Osteoblast (primary cell): ENCODE results near the gene FRMD5. TPM values are rescaled to one million over a fixed set of nuclear protein-coding genes. Genes with fewer than 3 reads are reported as not detected.

ENCODE experiments used
- DNase-seq: peaks from one replicate; pipeline ENCODE4 v3.0.0; 2011; ENCODE audit warnings: low spot score, mixed read lengths; ENCODE audit not compliant: insufficient read length; ENCODE audit errors: missing footprints
- H2AFZ ChIP-seq: 2 replicates; pipeline ENCODE4 v1.6.0; 2011; ENCODE audit warnings: mild to moderate bottlenecking, low read length
- H3K27ac ChIP-seq: 2 replicates; pipeline ENCODE4 v1.5.1; 2011; ENCODE audit warnings: mild to moderate bottlenecking, low read depth, low read length, moderate library complexity
- H3K27me3 ChIP-seq: 2 replicates; pipeline ENCODE4 v1.6.0; 2012; ENCODE audit warnings: mild to moderate bottlenecking, control low read depth, inconsistent platforms, low read length, moderate library complexity; ENCODE audit not compliant: insufficient read depth
- H3K36me3 ChIP-seq: 2 replicates; pipeline ENCODE4 v1.5.1; 2011; ENCODE audit warnings: mild to moderate bottlenecking, low read length, control low read depth, moderate library complexity; ENCODE audit not compliant: insufficient read depth
- H3K4me1 ChIP-seq: 2 replicates; pipeline ENCODE4 v1.5.1; 2011; ENCODE audit warnings: mild to moderate bottlenecking, low read length, control low read depth, moderate library complexity; ENCODE audit not compliant: insufficient read depth
- H3K4me2 ChIP-seq: 2 replicates; pipeline ENCODE4 v1.6.0; 2011; ENCODE audit warnings: mild to moderate bottlenecking, low read length; ENCODE audit not compliant: insufficient read depth
- H3K4me3 ChIP-seq: fragments of 200-600 bp; sonication (generic); 3 replicates; pipeline ENCODE4 v1.5.1; 2012; ENCODE audit warnings: mild to moderate bottlenecking, low read length, inconsistent platforms; ENCODE audit not compliant: insufficient read depth
- H3K79me2 ChIP-seq: 2 replicates; pipeline ENCODE4 v1.6.0; 2012; ENCODE audit warnings: mild to moderate bottlenecking, low read length, control low read depth, inconsistent platforms; ENCODE audit not compliant: insufficient read depth
- H3K9me3 ChIP-seq: 2 replicates; pipeline ENCODE4 v1.5.1; 2011; ENCODE audit warnings: low read depth, low read length, control low read depth
- H4K20me1 ChIP-seq: 2 replicates; pipeline ENCODE4 v1.6.0; 2012; ENCODE audit warnings: mild to moderate bottlenecking, low read length, control low read depth; ENCODE audit not compliant: insufficient read depth
- CTCF ChIP-seq: IDR thresholded peaks from 2 replicates; pipeline ENCODE4 v1.5.1; 2011; ENCODE audit warnings: mild to moderate bottlenecking, low read depth, low read length, moderate library complexity; ENCODE audit errors: extremely low read depth
- total RNA-seq: library from RNA; depleted of rRNA; stranded (reverse); fragments of >200 nt; gene quantifications from 2 replicates; pipeline ENCODE4 v1.2.3, GENCODE V29; 2012

The FRMD5 gene
- total RNA-seq, 1 donor, result 3.3 TPM

- Histone ChIP-seq H3K4me1 (no peaks in the 10 kb centered on the region), H3K4me3 (no peak overlapping the region), H3K27ac (no peak overlapping the region), H3K4me2 (no peak overlapping the region), H4K20me1 (no peaks in the 10 kb centered on the region), H3K9me3 (no peaks in the 10 kb centered on the region), H3K27me3 (no peaks in the 10 kb centered on the region), H2AFZ (no peak overlapping the region), H3K79me2 (no peaks in the 10 kb centered on the region), H3K36me3 (no peaks in the 10 kb centered on the region)
- DNase-seq, result no peak
- no peak for TF ChIP-seq CTCF
These were observed 299.5 kb downstream of the FRMD5 start for GRCh38 chr15:43895586-43895985.

- Histone ChIP-seq H3K4me1 (no peaks in the 10 kb centered on the region), H3K79me2 (no peaks in the 10 kb centered on the region), H3K4me2 (no peak overlapping the region), H3K27ac (no peak overlapping the region), H3K4me3 (no peak overlapping the region), H4K20me1 (no peaks in the 10 kb centered on the region), H3K27me3 (no peaks in the 10 kb centered on the region), H2AFZ (no peak overlapping the region), H3K9me3 (no peaks in the 10 kb centered on the region), H3K36me3 (no peaks in the 10 kb centered on the region)
- TF ChIP-seq CTCF, result no peak
- no peak for DNase-seq
These were observed 301.1 kb downstream of the FRMD5 start for GRCh38 chr15:43893956-43894355.

- no peaks in the 10 kb centered on the region for H3K27me3 ChIP-seq
- no peaks in the 10 kb centered on the region for H3K79me2 ChIP-seq
- no peak for TF ChIP-seq CTCF
- no peak overlapping the region for H2AFZ ChIP-seq
- H4K20me1 ChIP-seq, result no peaks in the 10 kb centered on the region
- H3K4me3 ChIP-seq, result no peak overlapping the region
- no peaks in the 10 kb centered on the region for H3K36me3 ChIP-seq
- no peak overlapping the region for H3K4me2 ChIP-seq
- H3K9me3 ChIP-seq, result no peaks in the 10 kb centered on the region
- H3K4me1 ChIP-seq, result no peaks in the 10 kb centered on the region
- DNase-seq, result no peak
- H3K27ac ChIP-seq, result no peak overlapping the region
These were observed 306.0 kb downstream of the FRMD5 start for GRCh38 chr15:43889042-43889441.

- Histone ChIP-seq H3K4me2 (no peak overlapping the region), H3K27me3 (no peaks in the 10 kb centered on the region), H3K4me3 (no peak overlapping the region), H3K9me3 (no peaks in the 10 kb centered on the region), H4K20me1 (no peaks in the 10 kb centered on the region), H3K4me1 (no peaks in the 10 kb centered on the region), H3K79me2 (no peaks in the 10 kb centered on the region), H2AFZ (no peak overlapping the region), H3K36me3 (no peaks in the 10 kb centered on the region), H3K27ac (no peak overlapping the region)
- DNase-seq, result no peak
- TF ChIP-seq CTCF, result no peak
These were observed 307.2 kb downstream of the FRMD5 start for GRCh38 chr15:43887901-43888300.
